Natural killer cell treated with Interleukin-12 subunit alpha and Interleukin-12 subunit beta and Interleukin-15 and Interleukin-18, amount 100 ng/mL, for 72 hours (primary cell): Measurements from ENCODE around the gene EDC3. TPM values are rescaled to one million over a fixed set of nuclear protein-coding genes. Genes with fewer than 3 reads are reported as not detected.
"Not testable (repeated sequence)": the region's sequence is repeated elsewhere in the genome, so short reads cannot be mapped to it uniquely, and the experiment has no call there.

Experiments
- ATAC-seq, 2 donors: fragments of 150-1000 bp; cut with Tn5 transposase in 1 of 2; sonication (Bioruptor Pico), chemical (Tn5 transposase) in 1 of 2; 2 replicates each; pipeline ENCODE4 v1.10.0; 2021
- DNase-seq: peaks from one replicate; pipeline ENCODE4 v3.0.0; 2022; ENCODE audit warnings: low spot score
- H3K27ac Mint-ChIP-seq, 2 donors: 1 replicate in 1 of 2; 2 replicates in 1 of 2; pipeline ENCODE4 v1.8.0; 2022; ENCODE audit warnings: mixed read lengths in 2 of 2, mild to moderate bottlenecking in 1 of 2, moderate library complexity in 1 of 2
- H3K27me3 Mint-ChIP-seq, 2 donors: 1 replicate in 1 of 2; 2 replicates in 1 of 2; pipeline ENCODE4 v1.8.0; 2022; ENCODE audit warnings: mixed read lengths in 2 of 2
- H3K36me3 Mint-ChIP-seq: one replicate; pipeline ENCODE4 v1.8.0; 2022; ENCODE audit warnings: mixed read lengths
- H3K4me1 Mint-ChIP-seq, 2 donors: 1 replicate in 1 of 2; 2 replicates in 1 of 2; pipeline ENCODE4 v1.8.0; 2022; ENCODE audit warnings: low read depth in 2 of 2, mixed read lengths in 2 of 2, mild to moderate bottlenecking in 1 of 2
- H3K4me3 Mint-ChIP-seq: one replicate; pipeline ENCODE4 v1.8.0; 2022; ENCODE audit warnings: mixed read lengths
- H3K9me3 Mint-ChIP-seq: 2 replicates; pipeline ENCODE4 v1.8.0; 2022; ENCODE audit warnings: mixed read lengths
- total RNA-seq, 2 donors: library from RNA; stranded (reverse); gene quantifications; one replicate each; pipeline ENCODE4 v1.2.3, GENCODE V29; 2022

Gene EDC3, protein sequence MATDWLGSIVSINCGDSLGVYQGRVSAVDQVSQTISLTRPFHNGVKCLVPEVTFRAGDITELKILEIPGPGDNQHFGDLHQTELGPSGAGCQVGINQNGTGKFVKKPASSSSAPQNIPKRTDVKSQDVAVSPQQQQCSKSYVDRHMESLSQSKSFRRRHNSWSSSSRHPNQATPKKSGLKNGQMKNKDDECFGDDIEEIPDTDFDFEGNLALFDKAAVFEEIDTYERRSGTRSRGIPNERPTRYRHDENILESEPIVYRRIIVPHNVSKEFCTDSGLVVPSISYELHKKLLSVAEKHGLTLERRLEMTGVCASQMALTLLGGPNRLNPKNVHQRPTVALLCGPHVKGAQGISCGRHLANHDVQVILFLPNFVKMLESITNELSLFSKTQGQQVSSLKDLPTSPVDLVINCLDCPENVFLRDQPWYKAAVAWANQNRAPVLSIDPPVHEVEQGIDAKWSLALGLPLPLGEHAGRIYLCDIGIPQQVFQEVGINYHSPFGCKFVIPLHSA
- total RNA-seq = 10 to 100 TPM; 69.4 to 73.0 TPM

DNA sequence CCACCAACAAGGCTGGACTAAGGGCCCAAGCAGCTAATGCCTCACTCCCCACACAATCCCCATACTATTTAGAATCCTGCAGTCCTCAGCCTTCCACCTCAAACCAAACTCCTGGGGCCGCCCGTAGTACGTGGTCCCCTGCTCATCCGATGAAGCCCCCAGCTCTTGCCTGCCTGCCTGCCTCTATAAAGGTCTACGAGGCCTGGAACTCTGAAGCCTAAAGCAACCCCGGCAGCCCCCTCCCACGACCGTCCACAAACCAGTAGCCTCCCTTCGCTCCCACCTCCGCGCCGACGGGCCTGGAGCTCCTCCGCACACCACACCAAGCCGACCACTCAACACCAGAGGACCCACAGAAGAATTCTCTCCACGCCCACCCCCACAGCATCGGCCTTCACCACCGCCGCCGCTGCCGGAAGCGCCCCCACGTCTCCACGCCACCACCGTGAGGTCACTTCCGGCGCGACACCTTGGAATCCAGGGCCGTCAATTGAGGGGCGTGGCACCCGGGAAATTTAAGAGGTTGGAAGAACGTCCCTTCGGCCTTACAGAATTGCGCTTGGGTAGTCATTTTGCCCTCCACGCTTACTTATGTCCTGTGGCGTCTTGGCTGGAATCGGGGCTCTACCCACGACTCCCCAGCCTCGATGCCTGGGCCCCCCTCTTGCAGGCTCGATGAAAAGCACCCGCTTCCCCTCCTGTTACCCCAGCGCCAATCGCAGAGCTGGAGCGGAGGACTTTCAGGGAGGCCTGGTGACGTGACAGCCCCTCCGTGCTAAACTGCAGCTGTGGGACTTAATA lies at the start of gene EDC3:
Gene EDC3, minus strand, starts transcription at position 428 of the 801 bp plus-strand sequence. CDS start 20,900 bp downstream, outside the sequence.
- H3K27me3 Mint-ChIP-seq = peaks cover 0 to 2% of the 10 kb centered on the region in 2 donors
- H3K9me3 Mint-ChIP-seq = no peaks in the 10 kb centered on the region
- H3K4me3 Mint-ChIP-seq = peak within 1 kb of the TSS; percentile 100

DNA sequence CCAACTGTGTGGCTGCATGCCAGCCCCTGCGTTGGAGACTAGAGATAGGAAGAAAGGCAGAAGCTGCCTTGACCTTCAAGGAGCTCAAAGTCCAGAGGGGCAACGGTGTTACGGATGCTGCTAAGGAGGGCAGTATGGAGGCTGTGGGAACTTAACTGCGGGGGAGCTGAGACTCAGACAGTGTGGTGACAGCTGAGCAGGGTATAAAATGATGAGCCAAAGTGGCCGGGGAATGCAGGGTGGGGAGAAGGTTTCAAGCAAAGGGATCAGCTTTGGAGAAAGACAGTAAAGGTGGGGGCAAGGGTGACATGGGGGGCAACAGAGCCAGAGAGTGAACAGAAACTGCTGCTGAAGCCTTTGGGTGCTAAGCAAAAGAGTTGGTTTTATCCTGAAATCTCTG lies 46.6 kb upstream of the EDC3 start:
- Mint-ChIP-seq H3K36me3 (peaks cover 10% of the 10 kb centered on the region), H3K27me3 (peaks cover 13 to 28% of the 10 kb centered on the region in 2 donors), H3K27ac (no peak overlapping the region), H3K4me1 (peaks cover under 1 to 4% of the 10 kb centered on the region in 2 donors), H3K4me3 (no peak overlapping the region), H3K9me3 (peaks cover 5% of the 10 kb centered on the region)
- DNase-seq (peak; percentile 22), ATAC-seq (no peak)

More for the DNA sequence above, at the start of gene EDC3:
- ATAC-seq (peak; percentile 93 to 95), DNase-seq (peak; percentile 86)
- peaks cover 22 to 32% of the 10 kb centered on the region in 2 donors for H3K4me1 Mint-ChIP-seq
- peak within 1 kb of the TSS; percentile 98 to 99 for H3K27ac Mint-ChIP-seq
- H3K36me3 Mint-ChIP-seq = no peaks in the 10 kb centered on the region

DNA sequence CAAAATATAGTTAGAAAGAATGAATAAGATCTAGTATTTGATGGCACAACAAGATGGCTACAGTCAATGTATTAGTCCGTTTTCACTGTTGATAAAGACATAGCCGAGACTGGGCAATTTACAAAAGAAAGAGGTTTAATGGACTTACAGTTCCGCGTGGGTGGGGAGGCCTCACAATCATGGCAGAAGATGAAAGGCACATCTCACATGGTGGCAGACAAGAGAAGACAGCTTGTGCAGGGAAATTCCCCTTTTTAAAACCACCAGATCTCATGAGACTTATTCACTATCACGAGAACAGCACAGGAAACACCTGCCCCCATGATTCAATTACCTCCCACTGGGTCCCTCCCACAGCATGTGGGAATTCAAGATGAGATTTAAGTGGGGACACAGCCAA lies 42.4 kb upstream of the EDC3 start:
- not testable (repeated sequence) for H3K4me3 Mint-ChIP-seq, H3K4me1 Mint-ChIP-seq, ATAC-seq, H3K9me3 Mint-ChIP-seq, H3K27ac Mint-ChIP-seq
- Mint-ChIP-seq H3K36me3 (peaks cover 14% of the 10 kb centered on the region), H3K27me3 (peaks cover 27 to 54% of the 10 kb centered on the region in 2 donors)
- peak; percentile 15 for DNase-seq

DNA sequence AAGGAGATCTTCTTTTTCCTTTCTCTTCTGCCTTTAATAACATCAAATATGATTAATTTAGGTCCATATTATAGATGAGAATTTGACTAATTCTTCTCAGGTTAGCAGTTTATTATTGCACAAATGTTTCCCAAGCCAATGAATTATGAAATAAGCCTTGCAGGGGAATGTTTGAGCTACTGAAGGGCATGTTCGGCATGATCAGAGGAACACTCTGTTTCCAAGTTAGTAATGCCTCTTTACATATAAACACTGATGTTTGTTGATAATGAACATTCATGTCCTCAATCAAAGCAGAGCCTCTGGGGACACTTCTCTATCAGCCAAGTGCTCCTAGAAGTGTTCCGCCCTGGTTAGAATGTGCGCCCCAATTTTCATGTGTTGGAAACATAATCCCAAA lies 39.5 kb upstream of the EDC3 start:
- Mint-ChIP-seq H3K4me1 (peaks cover 4 to 11% of the 10 kb centered on the region in 2 donors), H3K27me3 (peaks cover 18 to 36% of the 10 kb centered on the region in 2 donors), H3K9me3 (peaks cover 5% of the 10 kb centered on the region)

DNA sequence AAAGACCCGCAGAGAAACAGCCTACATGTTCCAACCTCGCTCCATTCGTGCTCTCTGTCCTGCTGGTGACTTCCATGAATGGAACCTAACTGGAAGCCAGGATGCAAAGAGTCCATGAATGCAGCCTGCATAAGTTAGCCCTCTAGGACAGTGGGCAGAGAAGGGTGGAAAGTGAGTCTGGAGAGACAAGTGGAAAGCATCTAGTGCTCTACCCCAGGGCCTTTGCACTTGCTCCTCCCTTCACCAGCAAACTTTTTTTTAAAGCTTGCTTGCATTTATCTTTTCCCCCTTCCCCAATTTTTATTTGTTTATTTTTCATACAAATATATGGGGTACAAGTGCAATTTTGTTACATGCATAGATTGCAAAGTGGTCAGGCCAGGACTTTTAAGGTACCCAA lies 37.4 kb upstream of the EDC3 start:
- no peak overlapping the region for H3K4me3 Mint-ChIP-seq
- ATAC-seq (no peak), DNase-seq (no peak)
- H3K4me1 Mint-ChIP-seq = peaks cover 4 to 11% of the 10 kb centered on the region in 2 donors
- H3K27me3 Mint-ChIP-seq = peaks cover 18 to 34% of the 10 kb centered on the region in 2 donors
- H3K27ac Mint-ChIP-seq = no peak overlapping the region
- H3K9me3 Mint-ChIP-seq = peaks cover 4% of the 10 kb centered on the region
- peaks cover 13% of the 10 kb centered on the region for H3K36me3 Mint-ChIP-seq

More for the DNA sequence above, 39.5 kb upstream of the EDC3 start:
- Mint-ChIP-seq H3K27ac (no peak overlapping the region), H3K36me3 (peaks cover 14% of the 10 kb centered on the region), H3K4me3 (no peak overlapping the region)
- ATAC-seq (no peak), DNase-seq (peak; percentile 16)

DNA sequence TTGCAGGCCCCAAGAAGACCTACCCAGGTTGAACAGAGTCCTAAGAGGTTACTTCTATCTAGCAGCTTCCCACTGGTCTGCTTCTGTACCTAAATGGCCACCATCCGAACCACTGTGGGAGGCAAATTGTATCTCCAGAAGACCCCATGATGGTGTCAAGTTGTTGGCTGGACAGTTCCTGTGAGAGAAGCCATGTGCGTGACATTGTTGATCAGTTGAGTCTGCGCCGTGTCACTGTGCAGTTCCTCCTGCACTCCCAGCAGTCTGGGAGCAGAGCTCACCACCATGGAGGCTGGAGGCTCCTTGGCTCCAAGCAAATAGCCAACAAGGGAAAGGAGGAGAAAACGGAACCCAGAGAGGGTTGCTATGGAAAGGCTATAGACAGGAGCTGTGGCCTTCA lies 37.0 kb upstream of the EDC3 start:
- H3K9me3 Mint-ChIP-seq = no peaks in the 10 kb centered on the region
- H3K27ac Mint-ChIP-seq = no peak overlapping the region
- H3K27me3 Mint-ChIP-seq = peaks cover 18 to 30% of the 10 kb centered on the region in 2 donors
- no peak overlapping the region for H3K4me3 Mint-ChIP-seq
- ATAC-seq (no peak), DNase-seq (peak; percentile 51)
- H3K36me3 Mint-ChIP-seq = peaks cover 9% of the 10 kb centered on the region
- peaks cover 4 to 6% of the 10 kb centered on the region in 2 donors for H3K4me1 Mint-ChIP-seq

DNA sequence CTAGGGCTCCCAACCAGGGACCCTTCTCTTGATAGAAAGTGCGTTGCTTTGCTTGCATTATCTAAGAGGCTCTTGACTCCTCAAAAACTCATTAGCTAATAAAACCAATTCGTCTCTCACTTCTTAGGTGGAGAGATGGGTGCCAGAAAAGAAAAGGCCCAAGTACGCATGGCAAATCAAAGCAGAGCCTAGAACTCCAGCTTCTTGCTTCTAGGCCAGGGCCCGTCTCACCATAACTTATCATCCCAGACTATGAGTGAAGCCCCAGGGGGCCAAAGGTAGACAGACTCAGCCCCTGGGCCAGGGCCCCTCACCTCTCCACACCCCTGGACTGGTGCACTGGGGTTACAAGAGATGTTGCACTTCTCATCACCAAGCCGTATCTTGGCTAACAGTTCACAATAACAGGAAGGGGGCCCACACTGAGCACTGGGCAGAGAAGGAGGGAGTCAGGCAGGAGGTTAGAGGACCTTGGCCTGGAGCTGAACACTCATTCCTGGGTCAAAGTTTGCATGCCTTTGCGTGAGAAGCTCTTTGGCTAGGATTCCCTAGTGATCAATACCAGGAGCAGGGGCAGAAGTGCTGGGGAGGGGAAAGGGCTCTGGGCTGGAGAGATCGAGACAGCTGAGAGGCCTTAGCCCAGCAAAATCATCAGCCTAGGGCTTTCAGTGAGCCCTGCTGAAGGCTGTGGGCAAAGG lies 34.9 kb upstream of the EDC3 start:
- H3K27me3 Mint-ChIP-seq = peaks cover 11 to 18% of the 10 kb centered on the region in 2 donors
- H3K9me3 Mint-ChIP-seq = no peaks in the 10 kb centered on the region
- DNase-seq = peak; percentile 51
- ATAC-seq = no peak
- H3K36me3 Mint-ChIP-seq = no peaks in the 10 kb centered on the region
- H3K27ac Mint-ChIP-seq = peak overlapping the region; percentile 47 to 56
- H3K4me1 Mint-ChIP-seq = peaks cover 8 to 13% of the 10 kb centered on the region in 2 donors
- H3K4me3 Mint-ChIP-seq = no peak overlapping the region

DNA sequence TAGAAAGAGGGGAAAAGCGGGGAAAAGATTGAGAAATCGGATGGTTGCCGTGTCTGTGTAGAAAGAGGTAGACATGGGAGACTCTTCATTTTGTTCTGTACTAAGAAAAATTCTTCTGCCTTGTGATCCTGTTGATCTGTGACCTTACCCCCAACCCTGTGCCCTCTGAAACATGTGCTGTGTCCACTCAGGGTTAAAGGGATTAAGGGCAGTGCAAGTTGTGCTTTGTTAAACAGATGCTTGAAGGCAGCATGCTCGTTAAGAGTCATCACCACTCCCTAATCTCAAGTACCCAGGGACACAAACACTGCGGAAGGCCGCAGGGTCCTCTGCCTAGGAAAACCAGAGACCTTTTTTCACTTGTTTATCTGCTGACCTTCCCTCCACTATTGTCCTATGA lies 33.5 kb upstream of the EDC3 start:
- ATAC-seq, DNase-seq, H3K36me3 Mint-ChIP-seq, H3K9me3 Mint-ChIP-seq, H3K4me3 Mint-ChIP-seq: not testable (repeated sequence)
- Mint-ChIP-seq H3K4me1 (peaks cover 15 to 20% of the 10 kb centered on the region in 2 donors), H3K27ac (peak overlapping the region; percentile 47 to 49), H3K27me3 (peaks cover 10 to 14% of the 10 kb centered on the region in 2 donors)

DNA sequence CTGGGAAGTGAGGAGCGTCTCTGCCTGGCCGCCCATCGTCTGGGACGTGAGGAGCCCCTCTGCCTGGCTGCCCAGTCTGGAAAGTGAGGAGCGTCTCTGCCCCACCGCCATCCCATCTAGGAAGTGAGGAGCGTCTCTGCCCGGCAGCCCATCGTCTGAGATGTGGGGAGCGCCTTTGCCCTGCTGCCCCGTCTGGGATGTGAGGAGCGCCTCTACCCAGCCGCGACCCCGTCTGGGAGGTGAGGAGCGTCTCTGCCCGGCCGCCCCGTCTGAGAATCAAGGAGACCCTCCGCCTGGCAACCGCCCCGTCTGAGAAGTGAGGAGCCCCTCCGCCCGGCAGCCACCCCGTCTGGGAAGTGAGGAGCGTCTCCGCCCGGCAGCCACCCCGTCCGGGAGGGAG lies 32.9 kb upstream of the EDC3 start:
- not testable (repeated sequence) for H3K9me3 Mint-ChIP-seq, H3K27ac Mint-ChIP-seq, ATAC-seq, H3K36me3 Mint-ChIP-seq, H3K4me3 Mint-ChIP-seq, H3K27me3 Mint-ChIP-seq
- peak; percentile 51 for DNase-seq
- peaks cover 18 to 23% of the 10 kb centered on the region in 2 donors for H3K4me1 Mint-ChIP-seq

DNA sequence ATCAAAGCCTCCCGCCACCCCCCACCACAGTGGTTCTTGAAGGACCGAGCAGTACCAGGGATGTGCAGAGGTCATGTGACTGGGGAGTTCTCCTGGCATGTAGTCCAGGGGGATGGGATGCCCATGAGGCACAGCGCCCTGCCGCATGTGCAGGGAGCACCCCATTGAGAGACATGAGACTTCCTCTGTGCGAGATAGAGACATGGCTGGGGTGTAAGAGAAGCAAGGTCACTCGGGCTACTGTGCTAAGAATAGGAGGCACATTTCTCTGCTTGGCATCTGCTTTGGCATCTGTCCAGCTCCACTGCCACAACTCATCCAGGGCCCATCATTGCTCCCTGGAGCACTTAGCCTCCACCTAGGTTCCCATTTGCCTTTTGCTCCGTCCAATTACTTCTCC lies 31.9 kb upstream of the EDC3 start:
- Mint-ChIP-seq H3K36me3 (no peaks in the 10 kb centered on the region), H3K27me3 (peaks cover 3 to 6% of the 10 kb centered on the region in 2 donors), H3K4me1 (peaks cover 18 to 27% of the 10 kb centered on the region in 2 donors), H3K4me3 (peak overlapping the region; percentile 39), H3K27ac (no peak overlapping the region), H3K9me3 (no peaks in the 10 kb centered on the region)
- ATAC-seq = no peak
- peak; percentile 8 for DNase-seq

DNA sequence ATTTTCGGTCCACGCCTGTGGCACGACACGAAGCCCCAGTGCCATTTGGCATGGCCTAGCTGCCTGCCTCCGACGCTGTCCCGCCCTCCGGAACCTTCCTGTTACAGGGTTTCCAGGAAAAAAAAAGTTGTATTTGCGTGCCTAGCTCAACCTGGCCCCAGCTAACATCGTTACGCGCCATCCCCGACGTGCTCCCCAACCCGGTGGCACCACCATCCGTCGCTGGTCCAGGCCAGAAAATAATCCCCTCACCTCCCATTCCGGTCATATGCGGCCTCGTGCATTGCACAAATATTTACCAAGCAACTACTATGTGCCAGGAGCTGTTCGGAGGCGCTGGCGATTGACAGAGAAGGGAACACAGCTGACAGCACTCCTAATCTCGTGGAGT lies 30.9 kb upstream of the EDC3 start:
- Mint-ChIP-seq H3K9me3 (no peaks in the 10 kb centered on the region), H3K27ac (peak overlapping the region; percentile 72 to 83), H3K27me3 (peaks cover 3 to 6% of the 10 kb centered on the region in 2 donors), H3K4me3 (peak overlapping the region; percentile 67), H3K36me3 (no peaks in the 10 kb centered on the region), H3K4me1 (peaks cover 18 to 27% of the 10 kb centered on the region in 2 donors)
- DNase-seq (no peak), ATAC-seq (no peak)

DNA sequence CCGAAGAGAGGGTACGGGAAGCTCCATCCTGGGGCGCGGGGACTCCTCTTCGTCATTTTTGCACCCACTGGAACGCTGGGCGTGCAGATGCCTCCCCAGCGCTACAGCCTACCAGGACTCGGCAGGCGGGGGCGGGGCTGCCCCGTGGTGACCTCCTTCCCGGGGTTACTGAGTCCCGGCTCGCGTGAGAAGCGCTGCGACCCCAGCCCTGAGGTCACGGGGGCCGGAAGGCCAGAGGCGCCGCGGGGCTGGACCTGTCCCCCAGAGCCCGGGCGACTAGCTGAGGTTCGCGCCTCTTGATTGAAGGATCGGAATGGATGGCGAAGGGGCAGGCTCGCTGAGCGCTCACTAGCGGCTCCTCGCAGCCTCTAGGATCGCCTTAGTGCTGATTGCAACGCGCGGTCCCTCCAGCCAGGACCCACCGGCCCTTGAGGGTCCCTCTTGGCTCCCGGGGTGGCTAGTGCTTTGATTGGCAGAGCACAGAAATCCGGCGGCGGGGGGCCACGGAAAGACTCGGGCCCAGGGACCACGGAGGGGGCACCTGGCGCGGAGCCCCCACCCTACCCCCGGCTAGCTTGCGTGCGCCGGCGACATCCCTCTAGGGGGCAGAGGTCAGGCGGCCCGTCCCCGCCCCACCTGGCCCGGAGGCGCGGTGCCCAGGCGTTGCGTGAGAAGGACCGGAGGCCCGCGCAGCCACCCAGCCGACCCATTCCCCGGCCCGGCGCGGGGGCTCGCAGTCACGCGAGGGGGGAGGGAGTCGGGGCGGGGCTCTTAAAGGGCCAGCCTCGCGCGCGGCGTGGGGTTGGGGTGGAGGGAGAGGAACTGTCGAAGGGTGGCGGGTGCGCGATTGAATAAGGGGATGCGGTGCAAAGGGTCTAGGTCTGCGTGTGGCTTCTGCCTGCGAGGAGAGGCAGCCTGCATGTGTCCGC lies 30.3 kb upstream of the EDC3 start:
- peaks cover 18 to 25% of the 10 kb centered on the region in 2 donors for H3K4me1 Mint-ChIP-seq
- no peaks in the 10 kb centered on the region for H3K9me3 Mint-ChIP-seq
- peak overlapping the region; percentile 67 for H3K4me3 Mint-ChIP-seq
- DNase-seq (peak; percentile 86), ATAC-seq (peak; percentile 85 to 87)
- H3K27me3 Mint-ChIP-seq = peaks cover 2 to 6% of the 10 kb centered on the region in 2 donors
- no peaks in the 10 kb centered on the region for H3K36me3 Mint-ChIP-seq
- peak overlapping the region; percentile 72 to 83 for H3K27ac Mint-ChIP-seq
